Mammary epithelial cell (primary cell): ENCODE measurements around the gene ALDH3B2.

Experiments used
- EZH2 ChIP-seq: IDR thresholded peaks from 2 replicates; pipeline ENCODE4 v1.6.1; 2012; ENCODE audit warnings: low read length, inconsistent platforms, borderline replicate concordance
- TF ChIP-seq, protein P1 (sequence below), 2 donors: IDR thresholded peaks in 1 of 2; conservative IDR thresholded peaks in 1 of 2; 2 replicates each; pipeline ENCODE4 v1.5.1; 2011 to 2012; ENCODE audit warnings: inconsistent platforms in 2 of 2, low read length in 2 of 2, mild to moderate bottlenecking in 2 of 2, control low read depth in 1 of 2, low read depth in 1 of 2; ENCODE audit not compliant: insufficient read depth in 1 of 2; ENCODE audit errors: extremely low read depth in 1 of 2

DNA sequence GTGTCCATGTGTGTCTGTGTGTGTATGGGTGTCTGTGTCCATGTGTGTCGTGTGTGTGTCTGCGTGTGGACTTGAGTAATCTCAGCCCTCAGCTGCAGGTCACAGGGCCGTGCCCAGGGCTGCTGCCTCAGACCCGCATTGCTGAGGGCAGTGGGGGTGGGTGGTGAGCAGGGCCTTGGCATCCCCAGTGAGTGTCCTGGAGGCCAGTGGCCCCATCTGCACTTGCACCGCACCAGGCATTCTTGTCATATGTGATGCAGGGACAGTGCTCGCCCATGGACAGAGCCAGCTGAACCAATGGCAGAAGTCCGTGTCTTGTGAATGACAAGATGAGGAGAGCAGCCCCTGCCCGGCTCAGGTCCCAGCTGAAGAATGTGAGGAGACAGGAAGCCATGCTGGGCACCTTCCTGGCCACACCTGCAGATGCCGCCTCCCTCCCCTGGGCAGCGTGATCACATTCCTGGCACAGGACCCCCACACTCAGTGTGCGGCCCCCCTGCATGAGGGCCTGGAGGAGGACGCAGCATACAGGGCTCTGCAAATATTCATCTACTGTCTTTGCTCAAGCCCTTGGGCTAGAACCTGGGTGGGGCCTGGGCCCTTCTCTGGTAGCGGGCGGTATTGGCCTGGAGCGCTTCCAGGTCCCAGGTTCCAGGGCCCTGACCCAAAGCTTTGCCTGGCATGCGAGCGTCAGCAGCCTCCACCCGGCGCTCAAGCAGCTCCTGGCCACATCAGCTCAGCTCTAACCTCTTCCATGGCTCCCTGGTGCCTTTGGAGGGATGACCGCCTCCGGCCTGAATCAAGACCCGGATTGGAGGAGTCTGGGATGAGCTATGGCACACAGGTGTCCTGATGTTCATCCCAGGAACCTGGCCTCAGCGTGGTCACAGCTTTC lies 3.9 kb downstream of the ALDH3B2 start:
- TF ChIP-seq, protein P1, sequence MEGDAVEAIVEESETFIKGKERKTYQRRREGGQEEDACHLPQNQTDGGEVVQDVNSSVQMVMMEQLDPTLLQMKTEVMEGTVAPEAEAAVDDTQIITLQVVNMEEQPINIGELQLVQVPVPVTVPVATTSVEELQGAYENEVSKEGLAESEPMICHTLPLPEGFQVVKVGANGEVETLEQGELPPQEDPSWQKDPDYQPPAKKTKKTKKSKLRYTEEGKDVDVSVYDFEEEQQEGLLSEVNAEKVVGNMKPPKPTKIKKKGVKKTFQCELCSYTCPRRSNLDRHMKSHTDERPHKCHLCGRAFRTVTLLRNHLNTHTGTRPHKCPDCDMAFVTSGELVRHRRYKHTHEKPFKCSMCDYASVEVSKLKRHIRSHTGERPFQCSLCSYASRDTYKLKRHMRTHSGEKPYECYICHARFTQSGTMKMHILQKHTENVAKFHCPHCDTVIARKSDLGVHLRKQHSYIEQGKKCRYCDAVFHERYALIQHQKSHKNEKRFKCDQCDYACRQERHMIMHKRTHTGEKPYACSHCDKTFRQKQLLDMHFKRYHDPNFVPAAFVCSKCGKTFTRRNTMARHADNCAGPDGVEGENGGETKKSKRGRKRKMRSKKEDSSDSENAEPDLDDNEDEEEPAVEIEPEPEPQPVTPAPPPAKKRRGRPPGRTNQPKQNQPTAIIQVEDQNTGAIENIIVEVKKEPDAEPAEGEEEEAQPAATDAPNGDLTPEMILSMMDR (conservative IDR thresholded peaks at IDR 0.05 in 1 of 2, IDR thresholded peaks at IDR 0.05 in 1 of 2; ENCODE audit: extremely low read depth in 1 of 2, insufficient read depth in 1 of 2, low read depth in 1 of 2, low read length in 2 of 2) = no peak
- no peak for TF ChIP-seq EZH2
